H1 (cell line): ENCODE data around the gene NELL1. TPM values are rescaled to one million over a fixed set of nuclear protein-coding genes. Genes with fewer than 3 reads are reported as not detected.

Experiments used
- CTCF ChIA-PET: fragments of 300-600 bp; sonication (Branson Sonifier 250); formaldehyde crosslinking; loops from one replicate; lab custom pipeline; 2021; ENCODE audit not compliant: partially characterized antibody; lab: Charles Lee
- POLR2A ChIA-PET: fragments of 300-600 bp; sonication (Branson Sonifier 250); formaldehyde crosslinking; loops from one replicate; lab custom pipeline; 2021; ENCODE audit warnings: inconsistent platforms; ENCODE audit not compliant: partially characterized antibody; lab: Charles Lee
- DNase-seq, 2 experiments: peaks; one replicate each; pipeline versions ENCODE4 v3.0.0 to v3.0.0-alpha.2; 2010 to 2022; ENCODE audit warnings: low spot score in 2 of 2, low read depth in 1 of 2, mixed read lengths in 1 of 2
- FAIRE-seq: peaks from 2 replicates; lab custom pipeline; 2011; peaks lifted over from hg19 to GRCh38; lab: Jason Lieb, UNC
- H2AFZ ChIP-seq: 2 replicates; pipeline ENCODE4 v1.8.1; 2012; ENCODE audit warnings: low read length, inconsistent platforms
- H2AK5ac ChIP-seq: 2 replicates; pipeline ENCODE4 v1.6.1; 2013; ENCODE audit warnings: low read depth, low read length
- H2BK120ac ChIP-seq: replicated peaks from 2 replicates; pipeline ENCODE3; 2013; ENCODE audit warnings: low read depth, low read length, inconsistent platforms
- H2BK12ac ChIP-seq: 2 replicates; pipeline ENCODE4 v1.6.1; 2013; ENCODE audit warnings: low read depth, low read length
- H2BK15ac ChIP-seq: 2 replicates; pipeline ENCODE4 v1.6.1; 2013; ENCODE audit warnings: low read length
- H2BK20ac ChIP-seq: 2 replicates; pipeline ENCODE4 v1.6.1; 2013; ENCODE audit warnings: low read length
- H2BK5ac ChIP-seq: 2 replicates; pipeline ENCODE4 v1.6.1; 2013; ENCODE audit warnings: low read depth, low read length
- H3K14ac ChIP-seq: 2 replicates; pipeline ENCODE4 v1.6.1; 2013; ENCODE audit warnings: inconsistent platforms; ENCODE audit not compliant: insufficient read length
- H3K18ac ChIP-seq: 2 replicates; pipeline ENCODE4 v1.6.1; 2013; ENCODE audit warnings: low read length; ENCODE audit errors: extremely low read depth
- H3K23ac ChIP-seq: 2 replicates; pipeline ENCODE4 v1.6.1; 2013; ENCODE audit warnings: inconsistent platforms; ENCODE audit not compliant: insufficient read length
- H3K23me2 ChIP-seq: 2 replicates; pipeline ENCODE4 v1.6.1; 2013; ENCODE audit warnings: low read depth, low read length
- H3K27ac ChIP-seq: 2 replicates; pipeline ENCODE4 v1.6.1; 2011; ENCODE audit warnings: low read depth, low read length, inconsistent platforms
- H3K27me3 ChIP-seq, 4 experiments: replicated peaks in 1 of 4; 1 replicate in 1 of 4; 2 replicates in 3 of 4; pipeline versions ENCODE4 v1.6.1 to v1.8.1; 2011 to 2013; ENCODE audit warnings: low read length in 3 of 4, mild to moderate bottlenecking in 3 of 4, inconsistent platforms in 2 of 4, mixed read lengths in 2 of 4, moderate library complexity in 1 of 4; ENCODE audit not compliant: control insufficient read depth in 3 of 4, insufficient read depth in 3 of 4; ENCODE audit errors: extremely low read depth in 1 of 4
- H3K36me3 ChIP-seq, 4 experiments: 2 replicates each; pipeline versions ENCODE4 v1.6.1 to v1.8.1; 2011 to 2013; ENCODE audit warnings: mild to moderate bottlenecking in 4 of 4, low read length in 3 of 4, moderate library complexity in 2 of 4, control low read depth in 1 of 4, inconsistent platforms in 1 of 4; ENCODE audit not compliant: insufficient read depth in 4 of 4, control insufficient read depth in 2 of 4
- H3K4ac ChIP-seq: replicated peaks from 2 replicates; pipeline ENCODE3; 2013; ENCODE audit warnings: low read length, low read depth, mixed read lengths, inconsistent platforms; ENCODE audit not compliant: insufficient read length
- H3K4me1 ChIP-seq, 4 experiments: replicated peaks in 1 of 4; 1 replicate in 1 of 4; 2 replicates in 3 of 4; pipeline versions ENCODE4 v1.6.1 to v1.8.1; 2011 to 2013; ENCODE audit warnings: low read length in 3 of 4, inconsistent platforms in 2 of 4, mixed read lengths in 1 of 4; ENCODE audit not compliant: insufficient read depth in 4 of 4, control insufficient read depth in 3 of 4
- H3K4me2 ChIP-seq, 2 experiments: 2 replicates each; pipeline versions ENCODE4 v1.6.1 to v1.8.1; 2011 to 2013; ENCODE audit warnings: low read depth in 2 of 2, low read length in 2 of 2, control low read depth in 1 of 2, inconsistent platforms in 1 of 2, mild to moderate bottlenecking in 1 of 2; ENCODE audit not compliant: insufficient read depth in 1 of 2
- H3K4me3 ChIP-seq, 4 experiments: fragments of 200-600, 300-600 bp in 1 of 4; sonication (generic), shearing (Covaris generic), sonication (Bioruptor Twin) in 1 of 4; 2 replicates each; pipeline versions ENCODE4 v1.5.1 to v1.8.1; 2011 to 2016; ENCODE audit warnings: low read length in 4 of 4, low read depth in 3 of 4, control low read depth in 2 of 4, inconsistent platforms in 2 of 4, mild to moderate bottlenecking in 2 of 4, mixed read lengths in 1 of 4, moderate library complexity in 1 of 4; ENCODE audit not compliant: insufficient read depth in 2 of 4; ENCODE audit errors: extremely low read depth in 1 of 4
- H3K56ac ChIP-seq: replicated peaks from 2 replicates; pipeline ENCODE3; 2013; ENCODE audit warnings: low read depth, mild to moderate bottlenecking, mixed read lengths, low read length, inconsistent platforms; ENCODE audit not compliant: insufficient read length
- H3K79me1 ChIP-seq: 2 replicates; pipeline ENCODE4 v1.6.1; 2013; ENCODE audit warnings: low read depth, low read length, control low read depth
- H3K79me2 ChIP-seq, 2 experiments: 2 replicates each; pipeline versions ENCODE4 v1.6.1 to v1.8.1; 2012 to 2013; ENCODE audit warnings: low read length in 2 of 2, mild to moderate bottlenecking in 2 of 2, inconsistent platforms in 1 of 2; ENCODE audit not compliant: insufficient read depth in 2 of 2, control insufficient read depth in 1 of 2
- H3K9ac ChIP-seq, 4 experiments: replicated peaks in 1 of 4; 1 replicate in 1 of 4; 2 replicates in 3 of 4; pipeline versions ENCODE4 v1.6.1 to v1.8.1; 2011 to 2013; ENCODE audit warnings: low read depth in 3 of 4, low read length in 3 of 4, control low read depth in 2 of 4, mild to moderate bottlenecking in 2 of 4, moderate library complexity in 2 of 4, inconsistent platforms in 1 of 4; ENCODE audit errors: extremely low read depth in 1 of 4
- H3K9me3 ChIP-seq, 2 experiments: 2 replicates each; pipeline versions ENCODE4 v1.6.1 to v1.8.1; 2012 to 2013; ENCODE audit warnings: mild to moderate bottlenecking in 2 of 2, moderate library complexity in 2 of 2, control low read depth in 1 of 2, inconsistent platforms in 1 of 2, low read depth in 1 of 2, low read length in 1 of 2, mixed read lengths in 1 of 2; ENCODE audit not compliant: insufficient read depth in 2 of 2
- H4K20me1 ChIP-seq, 2 experiments: replicated peaks in 1 of 2; 2 replicates each; pipeline versions ENCODE3 to v1.8.1; 2011 to 2013; ENCODE audit warnings: inconsistent platforms in 2 of 2, low read length in 2 of 2, mild to moderate bottlenecking in 1 of 2; ENCODE audit not compliant: insufficient read depth in 2 of 2, control insufficient read depth in 1 of 2
- H4K5ac ChIP-seq: 2 replicates; pipeline ENCODE4 v1.6.1; 2013; ENCODE audit warnings: low read length, low read depth, mixed read lengths, inconsistent platforms; ENCODE audit not compliant: insufficient read length
- H4K8ac ChIP-seq: 2 replicates; pipeline ENCODE4 v1.8.0; 2013; ENCODE audit warnings: mild to moderate bottlenecking, moderate library complexity, low read length, inconsistent platforms; ENCODE audit not compliant: insufficient read depth; ENCODE audit errors: extremely low read depth
- H4K91ac ChIP-seq: replicated peaks from 2 replicates; pipeline ENCODE3; 2013; ENCODE audit warnings: low read length, mixed read lengths, inconsistent platforms; ENCODE audit not compliant: insufficient read length
- ASH2L ChIP-seq: fragments of 200-600, 300-600 bp; sonication (generic); IDR thresholded peaks from one replicate; pipeline ENCODE4 v1.7.1; 2017; ENCODE audit warnings: low read length
- BRCA1 ChIP-seq: IDR thresholded peaks from 2 replicates; pipeline ENCODE4 v1.6.1; 2012; ENCODE audit warnings: low read depth, low read length, improper control_type of control experiment
- CHD1 ChIP-seq: IDR thresholded peaks from 2 replicates; pipeline ENCODE4 v1.6.1; 2012; ENCODE audit warnings: low read depth, low read length, improper control_type of control experiment
- CREB1 ChIP-seq: IDR thresholded peaks from 2 replicates; pipeline ENCODE4 v1.6.1; 2012; ENCODE audit warnings: inconsistent platforms
- GTF2F1 ChIP-seq: IDR thresholded peaks from 2 replicates; pipeline ENCODE4 v1.6.1; 2012; ENCODE audit warnings: low read depth, low read length, improper control_type of control experiment, borderline replicate concordance
- KDM5A ChIP-seq: fragments of 200-600 bp; IDR thresholded peaks from 2 replicates; pipeline ENCODE4 v1.7.1; 2012; ENCODE audit warnings: mild to moderate bottlenecking, low read length, inconsistent platforms, mixed read lengths
- NRF1 ChIP-seq: IDR thresholded peaks from 2 replicates; pipeline ENCODE4 v1.6.1; 2011; ENCODE audit warnings: mild to moderate bottlenecking, low read depth, low read length, improper control_type of control experiment
- RXRA ChIP-seq: IDR thresholded peaks from 2 replicates; pipeline ENCODE4 v1.6.1; 2011; ENCODE audit warnings: low read depth, mild to moderate bottlenecking, low read length, moderate library complexity; ENCODE audit not compliant: insufficient read depth
- SAP30 ChIP-seq: fragments of 300-600 bp; sonication (generic); IDR thresholded peaks from 2 replicates; pipeline ENCODE4 v1.7.1; 2012; ENCODE audit warnings: low read length, moderate library complexity, mild to moderate bottlenecking, inconsistent platforms; ENCODE audit not compliant: insufficient read depth, insufficient replicate concordance
- SP4 ChIP-seq: IDR thresholded peaks from 2 replicates; pipeline ENCODE4 v1.6.1; 2012; ENCODE audit warnings: low read length, inconsistent platforms
- TAF1 ChIP-seq: IDR thresholded peaks from 2 replicates; pipeline ENCODE4 v1.6.1; 2011; ENCODE audit warnings: mild to moderate bottlenecking, low read depth, low read length
- TEAD4 ChIP-seq: IDR thresholded peaks from 2 replicates; pipeline ENCODE4 v1.6.1; 2012; ENCODE audit warnings: low read depth, low read length, inconsistent platforms, mixed read lengths
- USF2 ChIP-seq: IDR thresholded peaks from 2 replicates; pipeline ENCODE4 v1.6.1; 2011; ENCODE audit warnings: low read length, improper control_type of control experiment
- ZNF274 ChIP-seq: IDR thresholded peaks from 2 replicates; pipeline ENCODE4 v1.7.0; 2012; ENCODE audit warnings: low read length, borderline replicate concordance; ENCODE audit errors: extremely low read depth
- polyA plus RNA-seq, 7 experiments: library from polyadenylated mRNA; depleted of rRNA in 3 of 7; stranded (reverse) in 5 of 7; unstranded in 2 of 7; fragments of >200 nt in 5 of 7; fragments of 200-250 nt in 2 of 7; gene quantifications; 1 replicate in 5 of 7; 2 replicates in 1 of 7; 4 replicates in 1 of 7; pipeline versions ENCODE4 v1.2.1 to v1.2.3, GENCODE V29; 2011 to 2013; ENCODE audit warnings: missing spikeins in 2 of 7, mixed read lengths in 2 of 7
- total RNA-seq: library from RNA; stranded (reverse); fragmentation: NEBNext Ultra II Directional; extraction: Animal tissue kit (Norgen Biotek cat#: 25700); gene quantifications from 2 replicates; pipeline ENCODE4 v1.2.1, GENCODE V29; 2021
- TF ChIP-seq, protein P1 (sequence below): IDR thresholded peaks from 2 replicates; pipeline ENCODE4 v1.6.1; 2012; ENCODE audit warnings: inconsistent platforms

NELL1 gene
- total and polyA plus RNA-seq, 2 of the 8 experiments (the other 6 are each of a cell fraction or from before 2014, with no cell fraction given) = 0.21 TPM; not detected in 1

DNA sequence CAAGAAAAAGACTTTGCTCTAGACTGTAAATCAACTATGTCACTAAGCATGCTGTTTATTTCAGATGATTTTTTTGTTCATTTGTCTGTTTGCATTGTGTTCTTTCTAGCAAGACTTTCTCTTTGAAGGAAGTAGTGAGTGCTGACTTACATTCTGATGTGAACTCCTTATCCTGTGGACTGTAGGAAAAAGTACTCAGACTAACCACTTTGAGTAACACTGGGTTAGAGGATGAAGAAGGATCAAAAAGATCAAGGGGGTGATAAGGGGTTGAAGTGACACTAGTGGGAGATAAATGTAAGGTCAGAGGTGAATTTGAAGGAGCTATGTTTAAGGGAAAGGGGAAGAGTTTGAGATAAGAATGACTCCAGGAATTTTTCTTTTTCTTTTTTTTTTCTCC, 369.4 kb downstream of the NELL1 start:
- Histone ChIP-seq H3K36me3 (no peaks in the 10 kb centered on the region), H2BK5ac (no peak overlapping the region), H3K27ac (no peak overlapping the region), H3K23me2 (no peaks in the 10 kb centered on the region), H3K27me3 (no peaks in the 10 kb centered on the region), H3K9ac (no peak overlapping the region), H3K79me1 (no peaks in the 10 kb centered on the region), H2BK20ac (no peak overlapping the region), H2BK12ac (no peak overlapping the region), H3K18ac (no peak overlapping the region), H4K20me1 (no peaks in the 10 kb centered on the region), H3K4ac (no peak overlapping the region), H3K4me3 (no peak overlapping the region), H2BK120ac (no peak overlapping the region), H4K5ac (no peak overlapping the region), H3K4me1 (no peaks in the 10 kb centered on the region), H3K79me2 (no peaks in the 10 kb centered on the region), H3K56ac (no peak overlapping the region), H3K4me2 (no peak overlapping the region), H3K14ac (no peak overlapping the region), H3K23ac (no peak overlapping the region), H3K9me3 (no peaks in the 10 kb centered on the region), H4K8ac (no peak overlapping the region), H2AK5ac (no peak overlapping the region), H2BK15ac (no peak overlapping the region), H2AFZ (no peak overlapping the region), H4K91ac (no peak overlapping the region)
- POLR2A ChIA-PET = no interaction called here
- CTCF ChIA-PET = interaction anchor here (0.6 kb wide), 1 partner anchor 664 kb away, joined by 4 read pairs; no protein-coding TSS in a partner anchor
- DNase-seq (no peak), FAIRE-seq (no peak)
- TF ChIP-seq NRF1 (no peak), TEAD4 (no peak), ZNF274 (no peak), RXRA (no peak), CREB1 (no peak), SP4 (no peak), SAP30 (no peak), KDM5A (no peak), TAF1 (no peak), GTF2F1 (no peak), ASH2L (no peak), USF2 (no peak), CHD1 (no peak), BRCA1 (no peak)
- TF ChIP-seq, protein P1, sequence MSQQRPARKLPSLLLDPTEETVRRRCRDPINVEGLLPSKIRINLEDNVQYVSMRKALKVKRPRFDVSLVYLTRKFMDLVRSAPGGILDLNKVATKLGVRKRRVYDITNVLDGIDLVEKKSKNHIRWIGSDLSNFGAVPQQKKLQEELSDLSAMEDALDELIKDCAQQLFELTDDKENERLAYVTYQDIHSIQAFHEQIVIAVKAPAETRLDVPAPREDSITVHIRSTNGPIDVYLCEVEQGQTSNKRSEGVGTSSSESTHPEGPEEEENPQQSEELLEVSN = no peak
